Stimulated activated effector memory CD8-positive, alpha-beta T cell treated with anti-CD3 and anti-CD28 coated beads, Interleukin-12 subunit alpha, Interleukin-12 subunit beta, amount 100 ng/mL, for 72 hours (primary cell): Measurements from ENCODE around the gene WSCD2.

Source experiments
- ATAC-seq: fragments of 150-1000 bp; cut with Tn5 transposase; 2 replicates; pipeline ENCODE4 v1.10.0; 2021
- DNase-seq, 2 donors: peaks; one replicate each; pipeline ENCODE4 v3.0.0; 2021 to 2022; ENCODE audit warnings: low spot score in 2 of 2
- H3K27ac Mint-ChIP-seq: one replicate; pipeline ENCODE4 v1.8.0; 2022; ENCODE audit warnings: mild to moderate bottlenecking, mixed read lengths
- H3K36me3 Mint-ChIP-seq: one replicate; pipeline ENCODE4 v1.8.0; 2022; ENCODE audit warnings: mild to moderate bottlenecking, mixed read lengths
- H3K4me1 Mint-ChIP-seq: one replicate; pipeline ENCODE4 v1.8.0; 2022; ENCODE audit warnings: mixed read lengths
- H3K4me3 Mint-ChIP-seq: one replicate; pipeline ENCODE4 v1.8.0; 2022; ENCODE audit warnings: mild to moderate bottlenecking, mixed read lengths
- H3K9me3 Mint-ChIP-seq: one replicate; pipeline ENCODE4 v1.8.0; 2022; ENCODE audit warnings: mixed read lengths

WSCD2 gene

DNA sequence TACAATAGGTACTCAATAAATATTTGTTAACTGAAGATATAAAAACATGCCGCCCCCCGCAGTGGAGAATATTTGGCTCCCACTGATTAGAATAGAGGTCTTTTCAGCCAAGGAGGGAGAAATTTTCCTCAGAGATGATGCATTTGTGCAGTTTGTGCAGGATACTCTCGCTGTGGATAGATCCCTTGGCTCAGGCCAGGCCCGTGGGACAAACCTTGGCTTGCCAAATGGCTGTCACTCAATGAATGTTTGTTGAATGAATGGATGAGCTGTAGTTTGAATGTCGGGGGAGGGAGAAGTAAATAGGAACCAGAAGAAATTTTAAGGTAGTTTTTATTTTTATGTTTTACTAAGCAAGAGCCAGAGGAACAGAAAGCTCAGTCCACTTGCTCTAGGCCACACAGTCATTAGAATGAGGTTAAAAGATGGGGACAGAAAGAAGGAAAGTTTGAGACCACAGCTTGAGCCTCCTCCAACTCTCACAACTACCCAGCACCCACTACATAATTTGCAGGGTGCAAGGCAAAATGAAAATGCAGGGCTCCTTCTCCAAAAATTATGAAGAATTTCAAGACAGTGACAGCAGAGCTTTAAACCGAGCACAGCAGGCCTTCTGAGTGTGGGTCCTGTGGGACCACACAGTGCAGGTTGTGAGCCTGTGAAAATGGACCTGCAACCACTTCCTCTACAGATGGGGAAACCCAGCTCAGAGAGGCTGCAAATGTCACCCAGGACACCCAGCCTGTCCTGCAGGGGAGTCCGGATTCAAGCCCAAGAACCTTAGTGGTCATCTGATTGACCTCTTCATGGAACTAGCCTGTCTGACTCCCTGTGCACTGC, 51.4 kb downstream of the WSCD2 start:
- ATAC-seq: peak; percentile 23
- no peaks in the 10 kb centered on the region for H3K9me3 Mint-ChIP-seq

DNA sequence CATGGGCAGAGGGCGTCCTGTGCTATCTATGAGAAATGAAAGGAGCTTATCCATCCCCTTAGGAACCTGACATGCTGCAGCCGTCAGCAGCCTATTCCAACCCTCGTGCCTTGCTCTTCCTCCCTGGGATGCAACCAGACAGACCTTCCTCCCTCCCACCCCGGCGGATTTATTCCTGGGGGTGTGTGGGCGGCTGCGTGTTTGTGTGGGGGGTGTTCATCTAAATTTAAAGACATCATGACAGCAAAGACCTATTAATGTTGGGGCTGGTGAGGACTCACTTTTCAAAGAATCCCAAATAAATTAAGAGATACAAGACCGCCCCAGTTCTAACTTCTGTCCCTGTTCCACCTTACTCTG, 52.0 kb downstream of the WSCD2 start:
- no peaks in the 10 kb centered on the region for H3K9me3 Mint-ChIP-seq
- no peak overlapping the region for H3K27ac Mint-ChIP-seq
- H3K36me3 Mint-ChIP-seq: no peaks in the 10 kb centered on the region
- no peaks in the 10 kb centered on the region for H3K4me1 Mint-ChIP-seq
- H3K4me3 Mint-ChIP-seq: no peak overlapping the region
- DNase-seq (no peak), ATAC-seq (no peak)

More for the DNA sequence above, 51.4 kb downstream of the WSCD2 start:
- no peak for DNase-seq
- H3K4me1 Mint-ChIP-seq: no peaks in the 10 kb centered on the region
- no peak overlapping the region for H3K4me3 Mint-ChIP-seq
- H3K36me3 Mint-ChIP-seq: no peaks in the 10 kb centered on the region
- H3K27ac Mint-ChIP-seq: no peak overlapping the region

DNA sequence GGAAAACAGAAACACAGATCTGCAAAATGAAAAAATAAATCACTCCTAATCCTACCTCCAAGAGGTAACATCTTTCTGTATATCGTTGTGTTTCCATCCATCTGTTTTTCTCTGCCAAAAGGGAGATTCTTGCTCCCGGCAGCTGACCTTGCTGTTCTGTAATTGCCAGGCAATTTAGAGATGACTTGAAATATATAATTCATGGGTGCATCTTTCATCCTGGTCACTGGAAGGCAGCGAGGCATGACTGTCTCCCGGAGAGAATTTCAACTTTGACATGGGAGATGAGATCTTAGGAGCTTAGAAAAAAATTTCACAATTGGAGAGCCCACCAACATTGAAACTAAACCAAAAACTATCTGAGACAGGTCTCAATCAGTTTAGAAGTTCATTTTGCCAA, 53.0 kb downstream of the WSCD2 start:
- DNase-seq (no peak), ATAC-seq (no peak)
- Mint-ChIP-seq H3K9me3 (no peaks in the 10 kb centered on the region), H3K36me3 (no peaks in the 10 kb centered on the region), H3K27ac (no peak overlapping the region), H3K4me3 (no peak overlapping the region), H3K4me1 (no peaks in the 10 kb centered on the region)

DNA sequence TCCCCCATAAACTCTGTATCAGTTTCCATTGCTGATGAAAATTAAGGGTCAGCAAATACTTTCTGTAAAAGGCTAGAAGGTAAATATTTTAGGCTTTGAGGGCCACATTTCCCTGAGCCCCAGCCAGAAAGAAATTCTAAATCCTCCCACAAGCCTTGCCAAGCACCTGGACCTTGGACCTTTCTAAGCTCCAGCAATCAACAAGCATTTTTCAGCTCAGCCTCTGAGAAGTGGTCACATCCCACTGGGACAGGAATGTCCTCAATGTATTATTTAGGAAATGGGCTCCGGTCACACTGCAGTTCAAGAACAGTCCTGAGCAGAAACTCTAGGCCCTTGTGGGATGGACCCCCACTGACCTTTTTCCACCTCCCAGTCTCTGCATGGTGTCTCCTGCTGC, 55.9 kb downstream of the WSCD2 start:
- ATAC-seq (no peak), DNase-seq (no peak)
- Mint-ChIP-seq H3K27ac (no peak overlapping the region), H3K4me3 (no peak overlapping the region), H3K4me1 (no peaks in the 10 kb centered on the region), H3K9me3 (no peaks in the 10 kb centered on the region), H3K36me3 (no peaks in the 10 kb centered on the region)

DNA sequence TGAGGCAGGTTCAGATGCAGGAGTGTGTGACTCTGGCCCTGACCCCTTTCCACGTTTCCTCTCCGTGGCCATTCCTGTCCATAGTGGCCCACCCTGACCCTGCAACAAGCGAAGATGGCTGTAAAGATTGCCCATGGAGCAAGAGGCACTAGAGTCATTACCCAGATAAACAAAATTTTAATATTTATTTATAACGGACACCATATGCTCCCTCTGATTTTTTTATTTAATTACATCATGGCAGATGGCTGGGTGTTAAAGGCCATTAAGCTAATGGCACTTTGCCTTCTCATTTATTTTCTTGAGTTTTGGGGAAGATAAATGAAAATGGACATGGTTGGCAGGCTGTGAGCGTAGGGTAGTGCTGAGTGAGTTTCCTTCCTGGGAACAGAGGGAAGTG, 58.7 kb downstream of the WSCD2 start:
- no peaks in the 10 kb centered on the region for H3K4me1 Mint-ChIP-seq
- H3K4me3 Mint-ChIP-seq: no peak overlapping the region
- no peak overlapping the region for H3K27ac Mint-ChIP-seq
- H3K9me3 Mint-ChIP-seq: no peaks in the 10 kb centered on the region
- no peak for DNase-seq
- no peaks in the 10 kb centered on the region for H3K36me3 Mint-ChIP-seq
- ATAC-seq: no peak

DNA sequence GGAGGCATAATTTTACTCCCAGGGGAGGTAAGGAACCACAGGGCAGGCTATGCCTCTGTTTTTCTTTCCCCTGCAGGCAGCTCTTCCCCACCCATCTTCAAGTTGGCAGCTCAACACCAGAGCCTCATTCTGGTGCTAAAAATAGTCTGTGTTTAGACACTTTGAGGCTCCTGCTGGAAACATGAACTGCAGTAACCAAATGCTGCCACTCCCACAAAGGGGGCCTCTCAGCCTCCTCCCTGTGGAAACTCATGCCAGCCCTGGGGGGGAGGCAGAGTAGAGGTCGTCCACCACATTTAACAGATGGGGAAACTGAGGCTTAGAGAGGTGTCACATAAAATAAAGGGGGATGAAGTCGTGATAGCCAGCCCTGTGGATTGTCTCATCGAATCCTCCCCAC, 61.4 kb downstream of the WSCD2 start:
- no peak overlapping the region for H3K27ac Mint-ChIP-seq
- H3K4me3 Mint-ChIP-seq: no peak overlapping the region
- ATAC-seq (no peak), DNase-seq (no peak)
- no peaks in the 10 kb centered on the region for H3K9me3 Mint-ChIP-seq
- no peaks in the 10 kb centered on the region for H3K36me3 Mint-ChIP-seq
- peaks cover 6% of the 10 kb centered on the region for H3K4me1 Mint-ChIP-seq

DNA sequence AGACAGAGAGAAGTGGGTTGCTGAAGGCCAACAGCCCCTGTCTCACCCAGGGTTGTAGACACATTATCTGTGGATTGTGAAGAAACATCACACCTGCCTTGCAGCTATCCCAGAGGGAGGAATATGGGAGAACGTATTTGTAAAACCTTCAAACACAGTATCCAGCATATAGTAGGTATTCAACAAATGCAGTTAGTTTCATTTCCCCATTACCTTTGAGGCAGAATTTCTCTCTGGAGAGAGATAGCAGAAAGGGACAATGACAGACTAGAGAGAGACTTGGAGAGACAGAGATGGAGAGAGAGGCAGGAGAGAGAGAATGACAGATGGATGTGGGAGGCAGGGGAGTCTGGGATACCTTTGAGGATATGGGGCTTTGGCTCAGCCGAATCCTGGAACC, 62.0 kb downstream of the WSCD2 start:
- Mint-ChIP-seq H3K9me3 (no peaks in the 10 kb centered on the region), H3K4me3 (no peak overlapping the region), H3K36me3 (no peaks in the 10 kb centered on the region), H3K4me1 (peaks cover 6% of the 10 kb centered on the region), H3K27ac (no peak overlapping the region)
- no peak for ATAC-seq
- DNase-seq: no peak

DNA sequence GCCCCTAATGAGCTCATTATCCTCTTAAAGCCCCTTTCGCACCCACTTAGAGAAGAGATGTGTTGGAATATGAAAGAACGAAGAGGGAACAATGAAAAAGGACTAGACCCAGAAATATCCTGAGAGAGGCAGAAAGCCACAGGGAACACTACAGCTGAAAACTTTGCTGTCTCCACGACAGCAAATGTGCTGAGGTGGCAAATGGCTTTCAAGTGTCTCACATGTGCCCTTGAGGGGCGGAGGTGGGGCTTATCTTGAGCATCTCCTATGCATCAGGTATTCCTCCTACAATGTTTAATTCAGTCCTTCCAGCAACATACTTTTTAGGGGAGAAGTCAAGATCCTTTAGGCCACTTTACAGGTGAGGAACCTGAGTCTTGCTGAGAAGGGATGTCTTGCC, 62.9 kb downstream of the WSCD2 start:
- no peak overlapping the region for H3K4me3 Mint-ChIP-seq
- no peaks in the 10 kb centered on the region for H3K9me3 Mint-ChIP-seq
- H3K27ac Mint-ChIP-seq: no peak overlapping the region
- DNase-seq (no peak), ATAC-seq (no peak)
- peaks cover 6% of the 10 kb centered on the region for H3K4me1 Mint-ChIP-seq
- no peaks in the 10 kb centered on the region for H3K36me3 Mint-ChIP-seq

DNA sequence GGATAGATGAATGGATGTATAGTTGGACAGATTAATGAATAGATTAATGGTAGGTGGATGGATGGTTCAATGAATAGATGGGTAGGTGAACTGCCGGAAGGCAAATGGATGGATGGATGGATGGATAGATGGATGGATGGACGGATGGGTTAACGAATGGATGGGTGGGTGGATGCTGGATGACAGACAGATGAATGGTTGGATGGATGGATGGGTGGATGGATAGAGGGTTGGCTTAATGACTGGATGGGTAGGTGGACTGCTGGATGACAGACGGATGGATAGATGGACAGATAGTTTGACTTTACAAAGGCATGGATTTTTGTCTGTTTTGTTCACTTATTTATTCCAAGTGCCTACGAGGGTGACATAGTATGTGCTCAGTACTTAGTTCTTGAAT, 64.4 kb downstream of the WSCD2 start:
- Mint-ChIP-seq H3K9me3 (no peaks in the 10 kb centered on the region), H3K36me3 (no peaks in the 10 kb centered on the region), H3K4me1 (peaks cover 6% of the 10 kb centered on the region), H3K4me3 (no peak overlapping the region), H3K27ac (no peak overlapping the region)
- ATAC-seq (no peak), DNase-seq (no peak)

DNA sequence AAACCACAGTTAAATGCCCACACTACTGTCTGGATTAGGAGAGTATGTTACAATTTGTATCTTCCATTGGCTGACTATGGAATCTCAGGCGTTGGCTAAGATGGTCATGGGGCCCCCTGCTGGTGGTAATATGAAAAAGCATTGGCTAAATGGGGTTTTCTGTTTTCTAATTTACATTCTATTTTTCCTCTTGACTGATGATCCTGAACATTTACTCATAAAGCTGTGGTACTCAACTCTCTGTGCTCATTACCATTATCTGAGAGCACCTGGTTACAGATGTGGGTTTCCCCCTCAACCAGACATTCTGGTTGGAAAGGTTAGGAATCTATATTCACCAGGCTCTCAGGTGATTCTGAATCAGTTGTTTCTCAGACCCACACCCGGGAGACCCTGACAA, 64.8 kb downstream of the WSCD2 start:
- no peaks in the 10 kb centered on the region for H3K36me3 Mint-ChIP-seq
- H3K9me3 Mint-ChIP-seq: no peaks in the 10 kb centered on the region
- no peak overlapping the region for H3K27ac Mint-ChIP-seq
- H3K4me1 Mint-ChIP-seq: peaks cover 6% of the 10 kb centered on the region
- DNase-seq (peak in 1 of 2 donors; percentile 4), ATAC-seq (no peak)
- H3K4me3 Mint-ChIP-seq: no peak overlapping the region

DNA sequence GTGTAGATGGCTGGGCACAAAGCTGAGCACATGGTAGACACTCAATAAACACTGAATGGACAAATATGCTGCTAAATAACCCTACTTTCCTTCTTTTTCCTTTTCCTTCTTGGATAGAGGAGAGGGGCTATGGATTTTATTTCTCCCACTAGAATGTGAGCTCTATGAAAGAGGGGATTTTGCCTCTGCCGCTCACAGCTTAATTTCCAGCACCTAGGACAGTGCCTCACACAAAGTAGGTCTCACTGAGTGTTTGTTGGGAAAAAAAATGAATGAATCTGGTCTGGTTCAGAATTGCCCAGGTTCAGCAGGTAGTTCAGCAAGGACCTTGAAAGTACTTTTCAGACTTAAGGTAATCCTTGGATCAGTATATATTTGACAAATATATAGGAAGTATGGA, 65.5 kb downstream of the WSCD2 start:
- Mint-ChIP-seq H3K4me3 (no peak overlapping the region), H3K9me3 (no peaks in the 10 kb centered on the region), H3K4me1 (peaks cover 6% of the 10 kb centered on the region), H3K27ac (no peak overlapping the region), H3K36me3 (no peaks in the 10 kb centered on the region)
- DNase-seq (no peak), ATAC-seq (no peak)

DNA sequence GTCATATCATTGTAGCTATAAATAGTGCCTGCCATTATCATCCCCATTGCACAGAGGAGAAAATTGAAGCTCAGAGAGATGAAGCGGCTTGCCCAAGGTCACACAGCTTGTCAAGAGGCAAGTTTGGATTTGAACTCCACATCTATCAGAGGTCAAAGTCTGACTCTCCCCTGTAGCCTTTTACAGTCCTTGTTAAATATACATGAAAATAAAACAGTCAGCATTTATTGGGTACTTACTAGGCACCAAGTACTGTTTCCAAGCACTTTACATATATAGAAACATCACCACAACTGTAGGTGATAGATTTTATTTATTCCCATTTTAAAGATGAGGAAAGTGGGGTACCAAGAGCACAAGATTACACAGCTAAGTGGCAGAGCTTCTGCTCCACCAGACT, 67.2 kb downstream of the WSCD2 start:
- ATAC-seq: no peak
- Mint-ChIP-seq H3K27ac (no peak overlapping the region), H3K4me3 (no peak overlapping the region)

DNA sequence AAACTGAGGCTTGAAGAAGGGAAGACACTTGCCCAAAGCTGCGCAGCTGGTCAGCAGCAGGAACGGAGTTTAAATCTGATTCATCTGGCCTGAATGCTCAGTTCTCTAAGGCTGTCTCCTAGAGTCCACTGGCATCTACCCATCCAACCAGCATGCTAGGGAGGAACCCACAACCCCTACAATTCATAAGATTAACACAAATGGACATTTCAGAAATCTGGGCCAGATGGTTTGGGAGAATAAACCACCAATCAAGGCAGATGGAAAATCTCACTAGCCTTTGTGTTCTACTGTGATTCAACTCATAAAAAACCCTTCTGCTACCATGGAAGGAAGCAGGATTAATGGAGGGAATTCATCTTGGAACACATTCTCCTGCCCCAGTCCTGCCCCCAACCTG, 67.8 kb downstream of the WSCD2 start:
- Mint-ChIP-seq H3K36me3 (no peaks in the 10 kb centered on the region), H3K27ac (no peak overlapping the region), H3K4me1 (peaks cover 6% of the 10 kb centered on the region), H3K9me3 (no peaks in the 10 kb centered on the region), H3K4me3 (no peak overlapping the region)
- DNase-seq (no peak), ATAC-seq (no peak)

More for the DNA sequence above, 67.2 kb downstream of the WSCD2 start:
- Mint-ChIP-seq H3K4me1 (peaks cover 6% of the 10 kb centered on the region), H3K36me3 (no peaks in the 10 kb centered on the region), H3K9me3 (no peaks in the 10 kb centered on the region)
- no peak for DNase-seq

DNA sequence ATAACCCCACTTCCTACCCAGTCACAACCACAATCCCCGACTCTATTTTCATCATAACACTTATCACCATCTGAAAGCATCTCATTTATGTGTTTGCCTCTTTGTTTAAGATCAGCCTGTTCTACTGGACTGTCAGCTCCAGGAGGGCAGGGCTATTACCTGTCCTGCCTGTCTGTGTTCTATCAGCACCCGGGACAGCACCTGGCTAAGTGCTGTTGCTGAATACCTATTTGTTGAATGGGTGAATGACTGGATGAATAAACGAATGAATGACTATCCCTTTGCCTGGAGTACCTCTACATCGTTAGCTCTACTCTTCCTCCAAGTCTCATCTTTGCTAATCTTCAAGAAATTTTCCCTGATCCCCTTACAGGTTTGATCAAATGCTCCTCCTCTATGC, 69.0 kb downstream of the WSCD2 start:
- H3K4me3 Mint-ChIP-seq: no peak overlapping the region
- peaks cover 6% of the 10 kb centered on the region for H3K4me1 Mint-ChIP-seq
- ATAC-seq: no peak
- no peaks in the 10 kb centered on the region for H3K36me3 Mint-ChIP-seq
- no peaks in the 10 kb centered on the region for H3K9me3 Mint-ChIP-seq
- DNase-seq: no peak
- no peak overlapping the region for H3K27ac Mint-ChIP-seq

DNA sequence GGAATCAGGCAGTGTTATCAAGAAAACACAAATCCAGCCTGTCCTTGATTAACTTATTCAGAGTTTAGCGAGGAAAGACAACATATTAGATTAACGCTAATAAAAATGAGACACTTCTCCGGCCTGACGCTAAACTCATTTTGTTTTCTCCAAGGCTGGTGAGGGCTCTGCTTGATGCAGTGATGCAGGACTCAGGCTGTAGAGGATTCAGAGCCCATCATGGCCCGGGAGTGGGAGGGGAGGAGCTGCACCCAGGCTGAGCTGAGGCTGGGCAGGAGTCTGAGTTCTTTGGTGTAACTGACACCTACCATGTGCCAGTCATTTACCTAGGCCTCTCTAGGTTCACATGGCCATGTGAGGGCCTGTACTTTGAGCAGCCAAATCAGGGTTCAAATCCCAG, 70.0 kb downstream of the WSCD2 start:
- no peaks in the 10 kb centered on the region for H3K4me1 Mint-ChIP-seq
- no peak overlapping the region for H3K27ac Mint-ChIP-seq
- ATAC-seq (no peak), DNase-seq (no peak)
- no peaks in the 10 kb centered on the region for H3K36me3 Mint-ChIP-seq
- H3K9me3 Mint-ChIP-seq: no peaks in the 10 kb centered on the region
- no peak overlapping the region for H3K4me3 Mint-ChIP-seq

DNA sequence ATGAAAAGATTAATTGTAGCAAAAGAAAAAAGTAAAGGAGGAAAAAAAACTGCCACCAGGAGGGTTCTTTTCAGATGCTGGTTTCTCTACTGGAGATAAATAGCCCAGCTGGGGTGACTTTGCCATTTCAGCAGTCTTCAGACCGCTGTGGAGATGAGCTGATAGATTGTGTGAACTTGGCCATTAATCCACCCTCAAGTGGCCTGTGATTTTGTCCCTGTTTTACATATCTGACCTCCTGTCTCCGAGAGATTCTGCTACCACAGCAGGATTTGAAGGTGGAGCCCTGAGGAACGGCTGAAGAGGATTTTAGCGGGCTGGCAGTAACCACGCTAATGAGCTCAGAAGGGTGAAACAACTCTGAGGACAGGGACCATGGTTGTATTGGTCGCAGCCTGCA, 72.7 kb downstream of the WSCD2 start:
- H3K4me3 Mint-ChIP-seq: no peak overlapping the region
- H3K36me3 Mint-ChIP-seq: no peaks in the 10 kb centered on the region
- DNase-seq (no peak), ATAC-seq (no peak)
- H3K27ac Mint-ChIP-seq: no peak overlapping the region
- H3K9me3 Mint-ChIP-seq: no peaks in the 10 kb centered on the region
- no peaks in the 10 kb centered on the region for H3K4me1 Mint-ChIP-seq
